Heart left ventricle (tissue), 16 donors: ENCODE results near the gene KLRF1. TPM values are rescaled to one million over a fixed set of nuclear protein-coding genes. Genes with fewer than 3 reads are reported as not detected.

ENCODE experiments used
- ATAC-seq, 4 donors: fragments of 200-7000 bp; cut with Tn5 transposase; one replicate each; pipeline ENCODE4 v1.9.1; 2020 to 2022; ENCODE audit warnings: moderate library complexity in 4 of 4, mild to moderate bottlenecking in 3 of 4, moderate number of reproducible peaks in 1 of 4
- DNase-seq, 5 donors: peaks; one replicate each; pipeline ENCODE4 v3.0.0-alpha.2; 2020
- H3K27ac ChIP-seq, 12 donors: fragments of 200-600 bp; sonication (generic) in 4 of 12; one replicate each; pipeline versions ENCODE4 v1.5.0 to v1.8.0; 2016 to 2022; ENCODE audit warnings: mild to moderate bottlenecking in 2 of 12
- H3K27me3 ChIP-seq, 9 donors: fragments of 200-600 bp; sonication (generic) in 2 of 9; one replicate each; pipeline versions ENCODE4 v1.5.1 to v1.8.0; 2016 to 2022; ENCODE audit warnings: mild to moderate bottlenecking in 3 of 9
- H3K36me3 ChIP-seq, 9 donors: fragments of 200-600 bp; sonication (generic) in 2 of 9; one replicate each; pipeline versions ENCODE4 v1.5.0 to v1.8.0; 2018 to 2022; ENCODE audit warnings: mild to moderate bottlenecking in 2 of 9
- H3K4me1 ChIP-seq, 12 donors: fragments of 200-600 bp; sonication (generic) in 4 of 12; one replicate each; pipeline versions ENCODE4 v1.5.0 to v1.8.0; 2016 to 2022; ENCODE audit warnings: mild to moderate bottlenecking in 3 of 12
- H3K4me3 ChIP-seq, 12 donors: fragments of 200-600 bp; sonication (generic) in 4 of 12; one replicate each; pipeline versions ENCODE4 v1.5.0 to v1.8.0; 2017 to 2022; ENCODE audit warnings: mild to moderate bottlenecking in 9 of 12, moderate library complexity in 4 of 12
- H3K9me3 ChIP-seq, 12 donors: fragments of 200-600 bp; sonication (generic) in 4 of 12; one replicate each; pipeline versions ENCODE4 v1.5.0 to v1.8.0; 2016 to 2022; ENCODE audit warnings: mild to moderate bottlenecking in 1 of 12
- POLR2A ChIP-seq, 2 donors: fragments of 450-650 bp; IDR thresholded peaks; one replicate each; pipeline ENCODE4 v1.6.1; 2017; ENCODE audit warnings: antibody characterized with exemption in 2 of 2, mild to moderate bottlenecking in 2 of 2, moderate library complexity in 2 of 2
- WGBS, 4 donors: extraction: QIAGEN DNeasy Blood & Tissue Kit in 2 of 4; methylation state at CpG; one replicate each; pipeline versions ENCODE4 v1.1.5 to v1.1.7; 2013 to 2018; 5-methylcytosine and 5-hydroxymethylcytosine counted together
- intact Hi-C, 10 donors: fragments of 100-400 bp; cut with DNase I; formaldehyde crosslinking; loops; one replicate each; pipeline versions ENCODE4 v1.11.1 to v1.14.2; 2022
- long read RNA-seq, 3 donors: library from polyadenylated mRNA; unstranded; transcript quantifications; one replicate each; pipeline ENCODE4 v2.0.0, GENCODE V29; 2020 to 2021
- polyA plus RNA-seq, 2 donors: library from polyadenylated mRNA; stranded (reverse); fragments of 200-250 nt; gene quantifications; one replicate each; pipeline ENCODE4 v1.2.3, GENCODE V29; 2013
- total RNA-seq, 9 donors: library from RNA; depleted of rRNA in 2 of 9; stranded (reverse); fragments of >200 nt in 2 of 9; fragmentation: NEBNext Ultra II Directional in 3 of 9; extraction: Animal tissue kit (Norgen Biotek cat#: 25700) in 3 of 9; gene quantifications; one replicate each; pipeline versions ENCODE4 v1.1.0 to v1.2.4, GENCODE V29; 2016 to 2023
- TF ChIP-seq, protein P1 (sequence below), 12 donors: fragments of 200-600 bp; sonication (generic) in 4 of 12; IDR thresholded peaks; one replicate each; pipeline versions ENCODE4 v1.5.0 to v1.8.0; 2018 to 2022; ENCODE audit warnings: antibody characterized with exemption in 12 of 12, mild to moderate bottlenecking in 5 of 12
- donor health status: ischemic (EF 13 %, LVEDD 7.1; RV severe dilation, severe dysfunction).
- donor health status: healthy with polysubstance abuse.
- donor health status: DM: no; HTN: yes; CAD: no.
- donor health status: DM: no; HTN: no; CAD: no.
- donor health status: ischemic (EF 25% LVEDD 6.9; RV normal size, moderate dysfunction).
- donor health status: ischemic (EF 25% LVEDD 5.7; RV mildly dilated, moderate dysfunction).
- donor health status: healthy.
- donor health status: DM: yes; HTN: yes; CAD: no.
- donor health status: ischemic (EF 35%, LVEDD 5.7; RV mildly dilated, moderate dysfunction).
- donor health status: nonischemic (EF 11% LVEDD 7.7; RV severe dilation, severe dysfunction).
- donor health status: DM: yes; HTN: yes; CAD: no.
- donor health status: PGD.
- donor health status: ischemic (EF 29% LVEDD 5.4; RV normal size, mild dysfunction).
- donor health status: nonischemic (EF 23%, LVEDD 6.1; RV moderate dilation, normal function).

The KLRF1 gene, protein sequence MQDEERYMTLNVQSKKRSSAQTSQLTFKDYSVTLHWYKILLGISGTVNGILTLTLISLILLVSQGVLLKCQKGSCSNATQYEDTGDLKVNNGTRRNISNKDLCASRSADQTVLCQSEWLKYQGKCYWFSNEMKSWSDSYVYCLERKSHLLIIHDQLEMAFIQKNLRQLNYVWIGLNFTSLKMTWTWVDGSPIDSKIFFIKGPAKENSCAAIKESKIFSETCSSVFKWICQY
- 1 to 10 TPM in 1 of 9 donors, under 1 TPM in 6, not detected in 2; 0.30 to 1.1 (median 0.56) TPM for total RNA-seq
- polyA plus RNA-seq, result under 1 TPM; 0.08 to 0.76 TPM
- long read RNA-seq, donor 1, result 0 reads
- long read RNA-seq, donor 2, result 0 reads
- long read RNA-seq, donor 3, result 0 reads

DNA sequence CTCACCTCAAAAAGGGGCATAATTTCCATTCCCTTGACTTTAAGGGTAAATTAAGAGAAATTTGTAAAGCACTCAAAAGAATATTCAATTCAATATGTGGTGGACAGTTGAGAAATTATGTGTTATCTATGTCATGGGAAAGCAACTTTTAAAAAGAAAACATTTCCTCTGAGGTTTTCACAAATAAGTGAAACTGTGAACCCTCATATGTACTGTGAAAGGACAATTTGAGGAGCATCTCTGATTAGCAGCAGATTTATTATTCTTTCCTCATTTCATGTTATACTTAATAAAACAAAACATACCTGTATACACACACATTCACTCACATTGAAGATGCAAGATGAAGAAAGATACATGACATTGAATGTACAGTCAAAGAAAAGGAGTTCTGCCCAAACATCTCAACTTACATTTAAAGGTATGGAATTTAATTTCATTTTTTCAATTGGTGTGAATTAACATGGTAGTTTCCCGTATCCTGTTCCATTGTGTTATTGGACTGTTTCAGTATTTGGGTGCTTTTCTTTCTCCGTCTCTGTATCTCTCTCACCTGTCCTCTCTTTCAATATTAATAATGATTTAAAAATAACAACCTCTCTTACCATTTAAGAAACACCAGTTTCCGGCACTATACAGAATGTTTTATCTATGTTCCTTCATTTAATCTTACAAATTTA lies at the start of gene KLRF1:
KLRF1 (plus strand) TSS at position 273 of the 680 bp plus-strand sequence; CDS start at position 337, 64 bp downstream.
- Histone ChIP-seq H3K36me3 (no peaks in the 10 kb centered on the region), H3K27ac (no peak within 1 kb of the TSS), H3K27me3 (no peaks in the 10 kb centered on the region), H3K4me3 (no peak within 1 kb of the TSS), H3K4me1 (no peaks in the 10 kb centered on the region), H3K9me3 (peaks cover 0 to 4% (median 0%) of the 10 kb centered on the region in 12 donors)
- ATAC-seq (no peak), DNase-seq (no peak)
- TF ChIP-seq, protein P1, sequence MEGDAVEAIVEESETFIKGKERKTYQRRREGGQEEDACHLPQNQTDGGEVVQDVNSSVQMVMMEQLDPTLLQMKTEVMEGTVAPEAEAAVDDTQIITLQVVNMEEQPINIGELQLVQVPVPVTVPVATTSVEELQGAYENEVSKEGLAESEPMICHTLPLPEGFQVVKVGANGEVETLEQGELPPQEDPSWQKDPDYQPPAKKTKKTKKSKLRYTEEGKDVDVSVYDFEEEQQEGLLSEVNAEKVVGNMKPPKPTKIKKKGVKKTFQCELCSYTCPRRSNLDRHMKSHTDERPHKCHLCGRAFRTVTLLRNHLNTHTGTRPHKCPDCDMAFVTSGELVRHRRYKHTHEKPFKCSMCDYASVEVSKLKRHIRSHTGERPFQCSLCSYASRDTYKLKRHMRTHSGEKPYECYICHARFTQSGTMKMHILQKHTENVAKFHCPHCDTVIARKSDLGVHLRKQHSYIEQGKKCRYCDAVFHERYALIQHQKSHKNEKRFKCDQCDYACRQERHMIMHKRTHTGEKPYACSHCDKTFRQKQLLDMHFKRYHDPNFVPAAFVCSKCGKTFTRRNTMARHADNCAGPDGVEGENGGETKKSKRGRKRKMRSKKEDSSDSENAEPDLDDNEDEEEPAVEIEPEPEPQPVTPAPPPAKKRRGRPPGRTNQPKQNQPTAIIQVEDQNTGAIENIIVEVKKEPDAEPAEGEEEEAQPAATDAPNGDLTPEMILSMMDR (IDR thresholded peaks at IDR 0.05), result no peak
- no peak for TF ChIP-seq POLR2A (IDR thresholded peaks at IDR 0.05)
- WGBS, 4 donors, result 88 to 93% (median 90%) methylated on average over 3 of the region's 3 CpGs
- intact Hi-C loops, result no loop called here

DNA sequence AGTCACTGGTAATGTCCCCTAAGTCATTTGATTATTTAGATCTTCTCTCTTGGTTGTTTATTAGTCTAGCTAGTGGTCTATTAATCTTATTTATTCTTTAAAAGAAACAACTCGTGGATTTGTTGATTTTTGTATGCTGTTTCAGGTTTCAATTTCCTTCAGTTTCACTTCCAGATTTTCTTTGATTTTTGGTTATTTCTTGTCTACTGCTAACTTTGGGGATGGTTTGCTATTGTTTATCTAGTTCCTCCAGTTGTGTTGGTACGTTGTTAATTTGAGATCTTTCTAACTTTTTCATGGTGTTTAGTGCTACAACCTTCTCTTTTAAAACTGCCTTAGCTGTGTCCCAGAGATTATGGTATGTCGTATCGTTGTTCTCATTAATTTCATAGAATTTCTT lies 48.1 kb upstream of the KLRF1 start:
- 77 to 84% (median 79%) methylated on average over 4 of the region's 4 CpGs for WGBS, 4 donors
- Histone ChIP-seq H3K4me1 (peaks cover 0 to 7% (median 0%) of the 10 kb centered on the region in 12 donors), H3K27me3 (no peaks in the 10 kb centered on the region), H3K4me3 (no peak overlapping the region), H3K36me3 (no peaks in the 10 kb centered on the region), H3K27ac (no peak overlapping the region), H3K9me3 (no peaks in the 10 kb centered on the region)
- no peak for ATAC-seq
- no peak for TF ChIP-seq POLR2A (IDR thresholded peaks at IDR 0.05)
- TF ChIP-seq, protein P1 (IDR thresholded peaks at IDR 0.05), result no peak
- no peak for DNase-seq
- intact Hi-C loops, result no loop called here

DNA sequence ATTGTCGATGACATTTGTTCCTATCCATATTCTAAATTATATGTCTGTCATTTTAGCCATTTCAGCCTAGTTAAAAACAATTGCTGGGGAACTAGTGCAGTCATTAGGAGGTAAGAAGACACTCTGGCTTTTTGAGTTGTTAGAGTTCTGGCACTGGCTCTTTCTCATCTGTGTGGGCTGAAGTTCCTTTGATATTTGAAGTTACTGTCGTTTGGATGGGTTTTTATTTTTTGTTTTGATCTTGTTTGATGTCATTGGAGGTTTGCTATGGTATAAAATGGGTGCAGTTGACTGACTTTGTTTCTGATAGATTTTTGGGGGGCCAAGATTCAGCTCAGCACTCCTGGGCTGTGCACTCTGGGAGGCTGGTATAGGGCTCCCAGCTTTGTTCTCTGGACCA lies 45.9 kb upstream of the KLRF1 start:
- H3K36me3 ChIP-seq, result no peaks in the 10 kb centered on the region
- 77 to 89% (median 86%) methylated on average over 2 of the region's 2 CpGs for WGBS, 4 donors
- H3K9me3 ChIP-seq, result no peaks in the 10 kb centered on the region
- no peak for DNase-seq
- TF ChIP-seq, protein P1 (IDR thresholded peaks at IDR 0.05), result no peak
- TF ChIP-seq POLR2A (IDR thresholded peaks at IDR 0.05), result no peak
- ATAC-seq, result no peak
- H3K4me3 ChIP-seq, result no peak overlapping the region
- H3K27ac ChIP-seq, result no peak overlapping the region
- H3K27me3 ChIP-seq, result no peaks in the 10 kb centered on the region
- H3K4me1 ChIP-seq, result no peaks in the 10 kb centered on the region
- intact Hi-C loops, result no loop called here

DNA sequence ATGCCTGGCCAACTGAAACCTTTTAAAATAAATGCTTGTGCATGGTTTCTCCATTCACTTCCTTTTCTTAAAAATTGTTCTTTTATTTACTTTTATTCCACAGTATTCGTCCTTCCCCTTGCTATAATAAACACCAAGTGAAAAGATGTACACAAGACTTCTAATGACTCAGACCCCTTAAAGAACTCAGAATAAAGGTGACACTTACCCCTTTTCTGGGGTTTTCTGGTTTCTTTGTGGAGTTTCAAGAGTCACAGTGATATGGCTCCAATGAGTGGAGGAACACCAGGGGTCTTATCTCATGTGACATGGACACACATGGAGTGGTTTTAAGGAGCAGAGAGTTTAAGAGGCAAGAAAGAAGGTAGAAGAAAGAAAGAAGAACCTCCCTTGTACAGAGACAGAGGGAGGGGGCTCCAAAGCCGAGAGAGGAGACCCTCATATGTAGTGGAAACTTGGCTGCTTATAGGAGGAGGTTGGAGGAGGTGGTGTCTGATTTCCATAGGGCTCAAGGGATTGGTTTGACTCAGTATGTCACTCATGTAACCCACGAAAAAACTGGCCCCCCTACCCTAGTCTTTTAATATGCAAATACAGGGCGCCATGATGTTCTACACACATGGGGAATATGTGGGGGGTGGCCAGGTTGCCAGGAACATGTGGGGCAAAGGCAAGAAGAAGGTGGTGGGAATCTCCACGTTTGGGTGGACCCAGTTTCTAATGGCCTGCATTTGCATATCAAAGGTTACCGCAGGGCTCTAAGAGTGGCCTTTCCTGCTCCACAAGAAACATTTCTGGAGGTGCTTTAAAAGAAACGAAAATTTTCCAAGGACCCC lies 44.5 kb upstream of the KLRF1 start:
- DNase-seq, result no peak
- TF ChIP-seq POLR2A (IDR thresholded peaks at IDR 0.05), result no peak
- TF ChIP-seq, protein P1 (IDR thresholded peaks at IDR 0.05), result no peak
- ATAC-seq, result no peak
- H3K4me3 ChIP-seq, result no peak overlapping the region
- 68 to 78% (median 71%) methylated on average over 7 of the region's 7 CpGs for WGBS, 4 donors
- no peak overlapping the region for H3K27ac ChIP-seq
- no peaks in the 10 kb centered on the region for H3K4me1 ChIP-seq
- no peaks in the 10 kb centered on the region for H3K9me3 ChIP-seq
- H3K27me3 ChIP-seq, result no peaks in the 10 kb centered on the region
- intact Hi-C loops, result no loop called here
- H3K36me3 ChIP-seq, result no peaks in the 10 kb centered on the region
